ENCODE measurements around the gene PTGER1. TPM values are rescaled to one million over a fixed set of nuclear protein-coding genes. Genes with fewer than 3 reads are reported as not detected.

The PTGER1 gene
- total and polyA plus RNA-seq, 2 of the 13 experiments (the other 11 are each of a cell fraction or from before 2014, with no cell fraction given), result 0.13 TPM; not detected in 1

- TF ChIP-seq HDAC1 (CRISPR knock-in tag; IDR thresholded peaks at IDR 0.05) (peak; percentile 34; the same call in 1 of the 2 replicates), ZNF326 (CRISPR knock-in tag; IDR thresholded peaks at IDR 0.05; ENCODE audit: borderline replicate concordance) (no peak), HNRNPK (IDR thresholded peaks at IDR 0.05; ENCODE audit: low read depth, low read length, poor library complexity, severe bottlenecking) (peak; percentile 51), KDM5B (CRISPR knock-in tag; IDR thresholded peaks at IDR 0.05; ENCODE audit: borderline replicate concordance) (0 out of 2 replicates have a peak, but pooled peaks have one; percentile 36), ETV5 (CRISPR knock-in tag; IDR thresholded peaks at IDR 0.05; ENCODE audit: borderline replicate concordance) (0 out of 2 replicates have a peak, but pooled peaks have one; percentile 7), FOXC1 (CRISPR knock-in tag; IDR thresholded peaks at IDR 0.05; ENCODE audit: borderline replicate concordance) (peak; percentile 47; the same call in 1 of the 2 replicates), AGO1 (IDR thresholded peaks at IDR 0.05; ENCODE audit: low read depth, low read length, poor library complexity, severe bottlenecking) (peak; percentile 90), GTF3A (CRISPR knock-in tag; conservative IDR thresholded peaks at IDR 0.05) (no peak), YEATS2 (CRISPR knock-in tag; IDR thresholded peaks at IDR 0.05; ENCODE audit: borderline replicate concordance) (no peak), ARHGAP35 (CRISPR knock-in tag; IDR thresholded peaks at IDR 0.05; ENCODE audit: borderline replicate concordance) (no peak), DR1 (CRISPR knock-in tag; IDR thresholded peaks at IDR 0.05) (no peak), AGO2 (optimal IDR thresholded peaks at IDR 0.05; ENCODE audit: low read depth, low read length) (peak; percentile 96)
Measured at GRCh38 chr19:14472202-14472938, 2.8 kb downstream of the PTGER1 start (continued).
